ENCODE data around the gene TNFRSF4.
A peak's percentile ranks its signal among the peaks of the same experiment; 100 is the strongest.
"Not testable (repeated sequence)": the region's sequence is repeated elsewhere in the genome, so short reads cannot be mapped to it uniquely, and the experiment has no call there.

TNFRSF4 gene

GRCh38 chr1:1179983-1180861 lies 33.7 kb downstream of the TNFRSF4 start:
- ChIA-PET CTCF (no interaction called here), POLR2A (ENCODE audit: low non-redundant PET) (no interaction called here)
- TF ChIP-seq CTCF (conservative IDR thresholded peaks at IDR 0.05; ENCODE audit: low read depth) = no peak
- no peak overlapping the region for H3K27ac ChIP-seq
- no peak for DNase-seq (ENCODE audit: low spot score)

DNA sequence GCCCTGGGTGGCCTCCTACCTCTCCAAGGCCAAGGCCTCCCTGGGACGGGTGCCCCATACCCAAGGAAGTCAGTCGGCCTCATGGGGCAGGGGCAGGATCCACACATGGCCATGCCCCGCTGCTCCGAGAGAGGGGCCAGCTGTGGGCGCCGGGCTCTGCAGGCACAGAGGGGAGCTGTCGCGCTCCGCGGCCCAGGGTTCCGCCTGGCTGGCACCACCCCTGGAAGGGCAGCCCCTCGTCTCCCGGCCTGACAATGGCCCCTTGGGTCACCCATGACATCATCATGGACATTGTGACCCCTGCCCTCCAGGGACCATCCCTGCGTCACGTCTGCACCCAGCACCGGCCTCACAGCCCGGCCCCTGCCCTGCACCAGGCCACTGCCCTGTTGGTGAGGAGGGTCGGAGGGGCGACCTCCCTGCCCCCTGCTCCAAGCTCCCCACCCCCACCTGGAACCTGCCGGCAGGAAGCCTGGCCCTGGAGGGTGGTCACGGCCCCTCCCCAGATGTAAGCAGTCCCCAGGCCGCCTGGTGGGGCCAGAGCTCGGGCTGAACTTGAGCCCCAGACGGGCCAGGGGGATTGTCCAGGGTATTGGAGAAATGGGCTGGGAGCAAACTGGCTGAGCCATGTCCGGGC lies 34.5 kb downstream of the TNFRSF4 start:
- ChIA-PET POLR2A (ENCODE audit: low non-redundant PET) (no interaction called here), CTCF (no interaction called here)
- no peak for TF ChIP-seq CTCF (conservative IDR thresholded peaks at IDR 0.05; ENCODE audit: low read depth)
- no peak overlapping the region for H3K27ac ChIP-seq
- DNase-seq (ENCODE audit: low spot score) = no peak

- ChIA-PET CTCF (no interaction called here), POLR2A (ENCODE audit: low non-redundant PET) (no interaction called here)
- no peak overlapping the region for H3K27ac ChIP-seq
- DNase-seq (ENCODE audit: low spot score) = no peak
- no peak for TF ChIP-seq CTCF (conservative IDR thresholded peaks at IDR 0.05; ENCODE audit: low read depth)
These were observed 35.1 kb downstream of the TNFRSF4 start for GRCh38 chr1:1178794-1179331.

DNA sequence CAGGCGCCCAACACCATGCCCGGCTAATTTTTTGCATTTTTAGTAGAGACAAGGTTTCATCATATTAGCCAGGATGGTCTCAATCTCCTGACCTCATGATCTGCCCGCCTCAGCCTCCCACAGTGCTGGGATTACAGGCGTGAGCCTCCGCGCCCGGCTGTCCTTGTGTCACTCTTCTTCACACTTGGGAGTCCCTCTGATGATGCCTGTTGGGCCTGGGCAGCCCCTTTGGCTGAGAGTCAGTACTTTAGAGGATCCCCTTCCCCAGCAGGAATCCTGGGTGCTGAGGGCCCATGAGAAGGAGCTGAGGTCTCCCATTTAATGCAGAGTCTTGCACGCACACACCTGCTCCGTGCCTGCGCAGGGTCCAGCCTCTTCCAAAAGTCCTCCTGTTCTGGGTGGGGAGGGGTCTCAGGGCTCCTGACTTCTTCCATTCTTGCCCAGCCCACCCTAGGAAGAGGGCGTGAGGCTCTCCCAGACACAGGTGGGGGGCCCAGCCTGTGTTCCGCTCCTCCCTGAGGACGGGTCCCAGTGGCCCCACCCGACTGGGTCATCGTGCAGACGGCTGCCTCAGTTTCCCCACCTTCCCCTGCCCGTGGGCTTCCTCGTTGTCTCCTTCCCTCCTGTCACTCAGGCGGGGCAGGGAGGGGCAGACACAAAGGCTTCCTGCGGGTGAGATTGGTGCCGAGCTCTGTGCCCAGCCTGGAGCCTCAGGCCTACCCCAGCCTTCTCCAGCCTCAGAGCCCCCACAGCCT lies 36.3 kb downstream of the TNFRSF4 start:
- no peak for TF ChIP-seq CTCF (conservative IDR thresholded peaks at IDR 0.05; ENCODE audit: low read depth)
- ChIA-PET POLR2A (ENCODE audit: low non-redundant PET) (no interaction called here), CTCF (interaction anchor here (0.7 kb wide), 1 partner anchor 48 kb away, joined by 3 read pairs; no protein-coding TSS in a partner anchor)
- DNase-seq (ENCODE audit: low spot score) = no peak
- no peak overlapping the region for H3K27ac ChIP-seq

- DNase-seq (ENCODE audit: low spot score) = no peak
- ChIA-PET POLR2A (ENCODE audit: low non-redundant PET) (no interaction called here), CTCF (no interaction called here)
- no peak for TF ChIP-seq CTCF (conservative IDR thresholded peaks at IDR 0.05; ENCODE audit: low read depth)
- no peak overlapping the region for H3K27ac ChIP-seq
These were observed 37.0 kb downstream of the TNFRSF4 start for GRCh38 chr1:1176931-1177330.

DNA sequence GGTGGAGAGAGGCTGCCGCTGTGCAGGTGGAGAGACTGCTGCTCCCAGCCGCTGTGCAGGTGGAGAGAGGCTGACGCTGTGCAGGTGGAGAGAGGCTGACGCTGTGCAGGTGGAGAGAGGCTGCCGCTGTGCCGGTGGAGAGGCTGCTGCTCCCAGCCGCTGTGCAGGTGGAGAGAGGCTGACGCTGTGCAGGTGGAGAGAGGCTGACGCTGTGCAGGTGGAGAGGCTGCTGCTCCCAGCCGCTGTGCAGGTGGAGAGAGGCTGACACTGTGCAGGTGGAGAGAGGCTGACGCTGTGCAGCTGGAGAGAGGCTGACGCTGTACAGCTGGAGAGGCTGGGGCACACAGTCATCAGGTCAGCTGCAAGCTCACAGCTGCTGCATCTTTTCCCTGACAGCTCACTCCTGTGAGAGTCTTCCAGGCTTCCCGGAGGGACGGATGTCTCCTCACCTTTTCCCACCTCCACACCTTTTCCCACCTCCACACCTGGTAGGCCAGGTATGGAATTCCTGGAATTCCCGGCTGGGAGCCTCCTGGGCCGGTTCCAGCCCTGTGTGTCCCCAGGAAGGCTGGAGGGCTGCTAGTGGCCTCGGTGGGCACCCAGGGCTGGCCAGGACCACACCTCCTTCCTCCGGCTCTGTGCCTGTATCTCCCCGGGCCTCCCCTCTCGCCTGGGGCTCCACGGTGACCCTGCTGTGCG lies 37.7 kb downstream of the TNFRSF4 start:
- POLR2A ChIA-PET (ENCODE audit: low non-redundant PET); CTCF ChIA-PET; H3K27ac ChIP-seq: not testable (repeated sequence)
- peak; percentile 42 for DNase-seq (ENCODE audit: low spot score)
